Measurements from ENCODE around the gene TET2. TPM values are rescaled to one million over a fixed set of nuclear protein-coding genes. Genes with fewer than 3 reads are reported as not detected.

Gene TET2
- total RNA-seq, 1 donor from 2014 or later: 5.0 TPM

DNA sequence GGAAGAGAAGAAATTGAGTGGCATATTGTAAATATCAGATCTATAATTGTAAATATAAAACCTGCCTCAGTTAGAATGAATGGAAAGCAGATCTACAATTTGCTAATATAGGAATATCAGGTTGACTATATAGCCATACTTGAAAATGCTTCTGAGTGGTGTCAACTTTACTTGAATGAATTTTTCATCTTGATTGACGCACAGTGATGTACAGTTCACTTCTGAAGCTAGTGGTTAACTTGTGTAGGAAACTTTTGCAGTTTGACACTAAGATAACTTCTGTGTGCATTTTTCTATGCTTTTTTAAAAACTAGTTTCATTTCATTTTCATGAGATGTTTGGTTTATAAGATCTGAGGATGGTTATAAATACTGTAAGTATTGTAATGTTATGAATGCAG lies 132.6 kb downstream of the TET2 start:
- no peak overlapping the region for H3K4me3 ChIP-seq (ENCODE audit: low read depth, low read length)
- no peak for DNase-seq (ENCODE audit: low read depth)
- TF ChIP-seq, protein P1, sequence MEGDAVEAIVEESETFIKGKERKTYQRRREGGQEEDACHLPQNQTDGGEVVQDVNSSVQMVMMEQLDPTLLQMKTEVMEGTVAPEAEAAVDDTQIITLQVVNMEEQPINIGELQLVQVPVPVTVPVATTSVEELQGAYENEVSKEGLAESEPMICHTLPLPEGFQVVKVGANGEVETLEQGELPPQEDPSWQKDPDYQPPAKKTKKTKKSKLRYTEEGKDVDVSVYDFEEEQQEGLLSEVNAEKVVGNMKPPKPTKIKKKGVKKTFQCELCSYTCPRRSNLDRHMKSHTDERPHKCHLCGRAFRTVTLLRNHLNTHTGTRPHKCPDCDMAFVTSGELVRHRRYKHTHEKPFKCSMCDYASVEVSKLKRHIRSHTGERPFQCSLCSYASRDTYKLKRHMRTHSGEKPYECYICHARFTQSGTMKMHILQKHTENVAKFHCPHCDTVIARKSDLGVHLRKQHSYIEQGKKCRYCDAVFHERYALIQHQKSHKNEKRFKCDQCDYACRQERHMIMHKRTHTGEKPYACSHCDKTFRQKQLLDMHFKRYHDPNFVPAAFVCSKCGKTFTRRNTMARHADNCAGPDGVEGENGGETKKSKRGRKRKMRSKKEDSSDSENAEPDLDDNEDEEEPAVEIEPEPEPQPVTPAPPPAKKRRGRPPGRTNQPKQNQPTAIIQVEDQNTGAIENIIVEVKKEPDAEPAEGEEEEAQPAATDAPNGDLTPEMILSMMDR (conservative IDR thresholded peaks at IDR 0.05; ENCODE audit: low read depth, low read length): no peak

DNA sequence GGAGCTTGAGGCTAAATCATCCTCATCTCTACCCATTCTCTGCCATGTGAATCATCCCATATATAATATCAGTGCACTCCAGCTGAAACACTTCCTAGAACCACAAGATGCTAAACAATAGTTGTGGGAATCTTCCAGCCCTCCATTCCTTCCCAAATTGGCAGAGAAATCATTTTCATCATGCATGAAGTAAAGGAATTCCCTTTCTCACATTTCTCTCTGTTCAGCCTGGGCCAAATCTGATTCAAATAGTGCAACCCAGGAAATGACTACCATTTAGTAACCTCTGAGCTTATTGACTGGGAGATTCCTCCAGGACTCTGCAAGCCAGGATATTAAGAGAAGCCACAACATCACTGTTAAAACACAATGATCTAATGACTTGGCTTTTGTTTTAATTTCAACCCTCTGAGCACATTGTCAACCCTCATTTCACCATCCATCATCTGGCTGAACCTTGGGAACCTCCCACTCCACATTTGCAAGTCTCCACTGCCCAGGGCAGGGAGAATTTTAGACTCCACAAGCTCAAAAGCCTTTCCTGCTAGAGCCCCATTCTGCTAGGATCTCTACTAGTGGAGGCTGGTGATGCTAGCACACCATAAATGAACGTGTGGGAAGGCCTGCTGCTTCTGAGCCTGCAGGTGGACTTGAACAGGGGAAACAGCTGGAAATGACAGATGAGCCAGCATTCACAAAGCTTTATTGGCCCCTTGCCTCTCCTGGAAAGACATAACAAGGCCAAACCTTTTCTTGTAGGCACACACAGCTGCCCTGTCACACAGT lies 133.9 kb downstream of the TET2 start:
- TF ChIP-seq, protein P1 (conservative IDR thresholded peaks at IDR 0.05; ENCODE audit: low read depth, low read length): no peak
- H3K4me3 ChIP-seq (ENCODE audit: low read depth, low read length): no peak overlapping the region
- DNase-seq (ENCODE audit: low read depth): peak; percentile 18

DNA sequence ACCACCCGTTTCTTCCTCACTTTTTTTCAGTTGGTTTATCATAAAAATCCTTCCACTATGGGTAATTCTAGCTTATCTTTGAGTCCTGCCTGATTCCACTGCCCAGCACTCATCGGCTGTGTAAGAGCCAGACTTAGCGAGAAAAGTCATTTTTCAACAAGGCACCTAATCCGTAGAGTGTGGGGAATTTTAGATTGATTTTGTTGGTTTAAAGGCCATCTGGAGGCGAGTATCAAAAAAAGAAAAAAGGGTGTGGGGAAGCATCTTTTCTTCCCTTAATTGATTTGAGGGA lies 134.4 kb downstream of the TET2 start:
- TF ChIP-seq, protein P1 (conservative IDR thresholded peaks at IDR 0.05; ENCODE audit: low read depth, low read length): no peak
- no peak for DNase-seq (ENCODE audit: low read depth)
- H3K4me3 ChIP-seq (ENCODE audit: low read depth, low read length): no peak overlapping the region

DNA sequence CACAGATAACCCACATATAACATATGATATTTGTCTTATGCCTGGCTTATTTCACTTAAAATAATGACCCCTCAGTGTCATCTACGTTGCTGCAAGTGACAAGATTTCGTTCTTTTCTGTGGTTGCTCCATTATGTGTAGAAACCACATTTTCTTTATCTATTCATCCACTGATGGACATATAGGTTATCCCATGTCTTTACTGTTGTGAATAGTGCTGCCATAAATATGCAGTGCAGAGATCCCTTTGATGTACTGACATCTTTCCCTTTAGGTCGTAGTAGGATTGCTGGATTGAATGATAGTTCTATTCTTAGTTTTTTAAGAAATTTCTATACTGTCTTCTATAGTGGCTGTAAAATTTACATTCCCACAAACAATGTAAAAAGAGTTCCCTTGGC lies 135.8 kb downstream of the TET2 start:
- DNase-seq (ENCODE audit: low read depth): no peak
- TF ChIP-seq, protein P1 (conservative IDR thresholded peaks at IDR 0.05; ENCODE audit: low read depth, low read length): no peak
- no peak overlapping the region for H3K4me3 ChIP-seq (ENCODE audit: low read depth, low read length)

DNA sequence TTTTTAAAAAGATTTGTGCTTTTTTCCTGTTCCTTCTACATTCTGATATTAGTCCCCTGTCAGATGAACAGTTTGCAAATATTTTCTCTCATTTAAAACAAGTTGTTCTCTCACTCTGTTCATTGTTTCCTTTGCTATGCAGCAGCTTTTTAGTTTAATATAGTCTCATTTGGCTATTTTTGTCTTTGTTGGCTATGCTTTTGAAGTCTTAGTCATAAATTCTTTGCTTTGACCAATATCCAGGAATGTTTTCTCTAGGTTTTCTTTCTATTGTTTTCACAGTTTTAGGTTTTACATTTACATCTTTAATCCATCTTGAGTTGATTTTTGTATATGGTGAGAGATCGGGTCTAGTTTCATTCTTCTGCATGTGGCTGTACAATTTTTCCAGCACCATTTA lies 136.8 kb downstream of the TET2 start:
- no peak overlapping the region for H3K4me3 ChIP-seq (ENCODE audit: low read depth, low read length)
- TF ChIP-seq, protein P1 (conservative IDR thresholded peaks at IDR 0.05; ENCODE audit: low read depth, low read length): no peak
- DNase-seq (ENCODE audit: low read depth): no peak

DNA sequence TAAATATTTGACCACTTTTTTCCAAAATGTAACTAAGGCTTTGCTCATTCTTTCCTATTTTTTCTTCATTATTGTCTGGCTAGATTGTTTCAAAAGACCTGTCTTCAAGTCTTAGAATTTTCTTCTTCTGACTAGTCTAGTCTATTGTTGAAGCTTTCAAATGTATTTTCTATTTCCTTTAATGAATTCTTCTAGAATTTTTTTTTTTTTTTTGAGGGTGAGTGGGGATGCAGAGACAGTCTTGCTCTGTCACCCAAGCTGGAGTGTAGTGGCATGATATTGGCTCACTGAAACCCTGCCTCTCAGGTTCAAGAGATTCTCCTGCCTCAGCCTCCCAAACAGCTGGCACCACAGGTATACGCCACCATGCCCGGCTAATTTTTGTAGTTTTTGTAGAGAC lies 141.4 kb downstream of the TET2 start:
- H3K4me3 ChIP-seq (ENCODE audit: low read depth, low read length): no peak overlapping the region
- TF ChIP-seq, protein P1 (conservative IDR thresholded peaks at IDR 0.05; ENCODE audit: low read depth, low read length): no peak

DNA sequence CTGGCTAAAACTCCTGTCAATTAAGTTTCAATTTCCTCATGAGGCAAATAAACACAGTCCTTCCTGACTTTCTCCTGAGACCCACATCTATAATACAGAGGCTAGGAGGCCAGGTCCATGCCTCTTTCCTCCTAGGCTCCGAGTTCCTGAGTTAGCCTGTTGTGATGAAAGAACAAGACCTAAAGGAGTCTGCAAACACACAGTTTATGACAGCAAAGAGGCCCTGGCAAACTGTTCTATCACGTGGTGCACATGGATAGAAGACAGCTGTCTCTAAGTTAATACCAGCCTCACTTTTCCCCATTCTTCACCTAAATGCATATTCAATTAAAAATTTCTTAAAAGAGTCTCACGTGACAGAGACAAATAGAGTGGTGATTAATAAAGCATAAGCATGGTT lies 145.2 kb downstream of the TET2 start:
- DNase-seq (ENCODE audit: low read depth): no peak
- H3K4me3 ChIP-seq (ENCODE audit: low read depth, low read length): no peak overlapping the region
- TF ChIP-seq, protein P1 (conservative IDR thresholded peaks at IDR 0.05; ENCODE audit: low read depth, low read length): no peak

More for the DNA sequence above, 141.4 kb downstream of the TET2 start:
- no peak for DNase-seq (ENCODE audit: low read depth)
